Measurements from ENCODE around the gene POLDIP2.

DNA sequence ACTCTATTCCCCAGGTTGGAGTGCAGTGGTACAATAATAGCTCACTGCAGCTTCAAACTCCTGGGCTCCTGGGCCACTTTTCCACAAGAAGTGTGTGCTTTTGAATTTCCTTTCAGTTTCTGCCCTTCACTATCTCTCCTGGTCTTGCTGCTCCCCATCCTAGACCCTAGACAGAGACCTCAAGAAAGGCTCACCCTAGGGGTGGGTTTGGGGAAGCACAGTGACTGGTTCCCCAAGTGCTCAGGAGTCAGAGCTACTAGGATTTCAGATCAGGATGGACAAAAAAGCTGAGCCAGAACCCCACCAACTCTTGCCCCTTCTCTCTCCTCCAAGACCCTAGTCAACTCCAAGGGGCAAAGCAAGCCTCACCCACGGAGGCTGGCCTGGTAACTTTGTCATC, 9.3 kb upstream of the POLDIP2 start:
- TF ChIP-seq, protein P1, sequence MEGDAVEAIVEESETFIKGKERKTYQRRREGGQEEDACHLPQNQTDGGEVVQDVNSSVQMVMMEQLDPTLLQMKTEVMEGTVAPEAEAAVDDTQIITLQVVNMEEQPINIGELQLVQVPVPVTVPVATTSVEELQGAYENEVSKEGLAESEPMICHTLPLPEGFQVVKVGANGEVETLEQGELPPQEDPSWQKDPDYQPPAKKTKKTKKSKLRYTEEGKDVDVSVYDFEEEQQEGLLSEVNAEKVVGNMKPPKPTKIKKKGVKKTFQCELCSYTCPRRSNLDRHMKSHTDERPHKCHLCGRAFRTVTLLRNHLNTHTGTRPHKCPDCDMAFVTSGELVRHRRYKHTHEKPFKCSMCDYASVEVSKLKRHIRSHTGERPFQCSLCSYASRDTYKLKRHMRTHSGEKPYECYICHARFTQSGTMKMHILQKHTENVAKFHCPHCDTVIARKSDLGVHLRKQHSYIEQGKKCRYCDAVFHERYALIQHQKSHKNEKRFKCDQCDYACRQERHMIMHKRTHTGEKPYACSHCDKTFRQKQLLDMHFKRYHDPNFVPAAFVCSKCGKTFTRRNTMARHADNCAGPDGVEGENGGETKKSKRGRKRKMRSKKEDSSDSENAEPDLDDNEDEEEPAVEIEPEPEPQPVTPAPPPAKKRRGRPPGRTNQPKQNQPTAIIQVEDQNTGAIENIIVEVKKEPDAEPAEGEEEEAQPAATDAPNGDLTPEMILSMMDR (IDR thresholded peaks at IDR 0.05), result no peak
- no peak for TF ChIP-seq POLR2A (IDR thresholded peaks at IDR 0.05)
